GM10248 (cell line): Measurements from ENCODE around the gene MTNR1A.

Source experiments
- CTCF ChIA-PET: fragments of 300-600 bp; sonication (Branson Sonifier 250); formaldehyde crosslinking; extraction: SDS; loops from one replicate; lab custom pipeline; 2021; ENCODE audit warnings: antibody characterized with exemption; lab: Yijun Ruan, JAX
- POLR2A ChIA-PET: fragments of 350-650 bp; sonication (Branson Sonifier 250); formaldehyde crosslinking; extraction: SDS; loops from one replicate; lab custom pipeline; 2020; ENCODE audit warnings: antibody characterized with exemption; lab: Yijun Ruan, JAX
- DNase-seq: peaks from one replicate; pipeline ENCODE4 v3.0.0; 2012; ENCODE audit errors: extremely low spot score
- CTCF ChIP-seq: IDR thresholded peaks from 2 replicates; pipeline ENCODE4 v1.5.1; 2012; ENCODE audit warnings: mild to moderate bottlenecking, low read depth; ENCODE audit errors: extremely low read depth, missing control alignments, control extremely low read depth

Gene MTNR1A

GRCh38 chr4:186569533-186570192, 14.3 kb upstream of the MTNR1A start:
- ChIA-PET POLR2A (no interaction called here), CTCF (interaction anchor here (2.4 kb wide), 1 partner anchor 17 kb away, joined by 8 read pairs; no protein-coding TSS in a partner anchor)
- no peak for TF ChIP-seq CTCF
- DNase-seq = no peak

GRCh38 chr4:186566068-186566467, 10.7 kb upstream of the MTNR1A start:
- no peak for DNase-seq
- CTCF ChIA-PET = no interaction called here
- no peak for TF ChIP-seq CTCF
- POLR2A ChIA-PET = no interaction called here

- CTCF ChIA-PET = interaction anchor here (2.2 kb wide), 1 partner anchor 10 kb away, joined by 6 read pairs; no protein-coding TSS in a partner anchor
- no peak for TF ChIP-seq CTCF
- DNase-seq = no peak
- POLR2A ChIA-PET = no interaction called here
These were observed 8.4 kb upstream of the MTNR1A start for GRCh38 chr4:186563761-186564160.

- ChIA-PET CTCF (interaction anchor here (1.0 kb wide), 1 partner anchor 25 kb away, joined by 3 read pairs; no protein-coding TSS in a partner anchor), POLR2A (no interaction called here)
- DNase-seq = no peak
- no peak for TF ChIP-seq CTCF
These were observed 6.4 kb upstream of the MTNR1A start for GRCh38 chr4:186561748-186562147.

GRCh38 chr4:186560647-186561046, 5.3 kb upstream of the MTNR1A start:
- TF ChIP-seq CTCF = no peak
- ChIA-PET POLR2A (no interaction called here), CTCF (no interaction called here)
- DNase-seq = no peak

- TF ChIP-seq CTCF = no peak
- ChIA-PET POLR2A (no interaction called here), CTCF (no interaction called here)
- no peak for DNase-seq
These were observed 2.1 kb upstream of the MTNR1A start for GRCh38 chr4:186557486-186557885.
